Kidney (tissue), 14 donors: Measurements from ENCODE around the gene SCGB1C1. TPM values are rescaled to one million over a fixed set of nuclear protein-coding genes. Genes with fewer than 3 reads are reported as not detected.

Source experiments
- DNase-seq, 5 donors: peaks; one replicate each; pipeline ENCODE4 v3.0.0-alpha.2; 2013 to 2020
- FAIRE-seq: peaks from 2 replicates; lab custom pipeline; 2012; peaks lifted over from hg19 to GRCh38; lab: Jason Lieb, UNC
- H3K27ac ChIP-seq, 2 donors: one replicate each; pipeline ENCODE4 v1.7.0; 2013; ENCODE audit warnings: low read depth in 2 of 2, low read length in 2 of 2, inconsistent platforms in 1 of 2
- H3K27me3 ChIP-seq: one replicate; pipeline ENCODE4 v1.7.1; 2013; ENCODE audit warnings: low read length, inconsistent platforms; ENCODE audit not compliant: control insufficient read depth, insufficient read depth
- H3K36me3 ChIP-seq, 3 donors: one replicate each; pipeline versions ENCODE4 v1.7.0 to v1.7.1; 2013; ENCODE audit warnings: low read length in 3 of 3, control low read depth in 1 of 3, inconsistent platforms in 1 of 3; ENCODE audit not compliant: insufficient read depth in 3 of 3, control insufficient read depth in 2 of 3
- H3K4me1 ChIP-seq, 3 donors: one replicate each; pipeline versions ENCODE4 v1.7.0 to v1.7.1; 2013; ENCODE audit warnings: low read length in 3 of 3, inconsistent platforms in 1 of 3, low read depth in 1 of 3; ENCODE audit not compliant: control insufficient read depth in 2 of 3, insufficient read depth in 2 of 3
- H3K4me3 ChIP-seq, 3 donors: one replicate each; pipeline versions ENCODE4 v1.7.0 to v1.8.1; 2013; ENCODE audit warnings: low read length in 3 of 3, control low read depth in 1 of 3, inconsistent platforms in 1 of 3
- H3K9ac ChIP-seq, 3 donors: one replicate each; pipeline versions ENCODE4 v1.7.0 to v1.7.1; 2013; ENCODE audit warnings: low read length in 3 of 3, control low read depth in 1 of 3, inconsistent platforms in 1 of 3
- H3K9me3 ChIP-seq, 3 donors: one replicate each; pipeline versions ENCODE4 v1.7.0 to v1.7.1; 2013; ENCODE audit warnings: low read length in 3 of 3, control low read depth in 1 of 3, inconsistent platforms in 1 of 3; ENCODE audit not compliant: control insufficient read depth in 2 of 3, insufficient read depth in 1 of 3
- CTCF ChIP-seq: IDR thresholded peaks from 3 replicates; pipeline ENCODE4 v1.5.1; 2012; ENCODE audit warnings: mild to moderate bottlenecking, moderate library complexity, borderline replicate concordance; ENCODE audit not compliant: insufficient read depth; ENCODE audit errors: extremely low read depth
- intact Hi-C: fragments of 100-400 bp; cut with DNase I; formaldehyde crosslinking; loops from one replicate; pipeline ENCODE4 v1.11.1; 2022
- polyA plus RNA-seq: library from polyadenylated mRNA; stranded (reverse); fragments of 350-450 nt; fragmentation: Illumina TruSeq; extraction: RNeasy Lipid Tissue Mini Kit (QIAGEN cat#74804); gene quantifications from one replicate; pipeline ENCODE4 v1.2.3, GENCODE V29; 2014; ENCODE audit warnings: low read depth, low replicate concordance; ENCODE audit not compliant: insufficient read depth
- total RNA-seq: library from RNA; stranded (reverse); fragmentation: NEBNext Ultra II Directional; extraction: Animal tissue kit (Norgen Biotek cat#: 25700); gene quantifications from one replicate; pipeline ENCODE4 v1.2.1, GENCODE V29; 2021
- donor health status: control.
- donor health status: control.
- donor health status: control.
- donor health status: control.
- donor health status: control.
- donor health status: DM: yes; HTN: yes; CAD: no.
- donor health status: Normal renal cell carcinoma (clear cell type).

Gene SCGB1C1
- total and polyA plus RNA-seq, 2 donors from 2014 or later: not detected

- Histone ChIP-seq H3K9me3 (no peaks in the 10 kb centered on the region), H3K27me3 (no peaks in the 10 kb centered on the region), H3K27ac (no peak overlapping the region), H3K9ac (no peak overlapping the region), H3K4me1 (peaks cover 0 to 19% (median 11%) of the 10 kb centered on the region in 3 donors), H3K4me3 (no peak overlapping the region), H3K36me3 (peaks cover 0 to 24% (median 21%) of the 10 kb centered on the region in 3 donors)
- no peak for TF ChIP-seq CTCF
- DNase-seq (peak in 2 of 5 donors; percentile 7 to 9), FAIRE-seq (no peak)
- intact Hi-C loops: no loop called here
Observed at GRCh38 chr11:201966-202365, 9.1 kb downstream of the SCGB1C1 start.

GRCh38 chr11:202490-202889 lies 9.6 kb downstream of the SCGB1C1 start:
- no peaks in the 10 kb centered on the region for H3K27me3 ChIP-seq
- no peak for FAIRE-seq
- no peaks in the 10 kb centered on the region for H3K9me3 ChIP-seq
- intact Hi-C loops: no loop called here
- H3K9ac ChIP-seq: no peak overlapping the region
- no peak overlapping the region for H3K4me3 ChIP-seq
- no peak for TF ChIP-seq CTCF
- DNase-seq: peak in 1 of 5 donors; percentile 51
- H3K27ac ChIP-seq: no peak overlapping the region
- H3K4me1 ChIP-seq: peaks cover 0 to 19% (median 11%) of the 10 kb centered on the region in 3 donors
- H3K36me3 ChIP-seq: peaks cover 0 to 24% (median 21%) of the 10 kb centered on the region in 3 donors

GRCh38 chr11:203056-203944 lies 10.4 kb downstream of the SCGB1C1 start:
- Histone ChIP-seq H3K36me3 (peaks cover 0 to 24% (median 21%) of the 10 kb centered on the region in 3 donors), H3K27me3 (no peaks in the 10 kb centered on the region), H3K4me1 (peaks cover 0 to 19% (median 11%) of the 10 kb centered on the region in 3 donors), H3K9ac (no peak overlapping the region), H3K4me3 (no peak overlapping the region), H3K9me3 (no peaks in the 10 kb centered on the region), H3K27ac (no peak overlapping the region)
- intact Hi-C loops: no loop called here
- peak in 1 of 5 donors; percentile 51 for DNase-seq
- no peak for TF ChIP-seq CTCF
- no peak for FAIRE-seq
